Ovary (tissue), 3 donors: ENCODE results near the gene SLC37A4.

Experiments
- EP300 ChIP-seq: sonication (generic); formaldehyde crosslinking; IDR thresholded peaks from one replicate; pipeline ENCODE4 v1.6.1; 2017; ENCODE audit warnings: antibody characterized with exemption
- POLR2A ChIP-seq: fragments of 450-650 bp; IDR thresholded peaks from one replicate; pipeline ENCODE4 v1.6.1; 2017; ENCODE audit warnings: antibody characterized with exemption, mild to moderate bottlenecking, moderate library complexity
- TF ChIP-seq, protein P1 (sequence below), 3 donors: fragments of 450-650 bp in 2 of 3; fragments of 200-600 bp in 1 of 3; IDR thresholded peaks; one replicate each; pipeline versions ENCODE4 v1.5.1 to v1.8.0; 2016 to 2022; ENCODE audit warnings: antibody characterized with exemption in 3 of 3, mild to moderate bottlenecking in 1 of 3
- donor health status: DM: no; HTN: no; CAD: no.

DNA sequence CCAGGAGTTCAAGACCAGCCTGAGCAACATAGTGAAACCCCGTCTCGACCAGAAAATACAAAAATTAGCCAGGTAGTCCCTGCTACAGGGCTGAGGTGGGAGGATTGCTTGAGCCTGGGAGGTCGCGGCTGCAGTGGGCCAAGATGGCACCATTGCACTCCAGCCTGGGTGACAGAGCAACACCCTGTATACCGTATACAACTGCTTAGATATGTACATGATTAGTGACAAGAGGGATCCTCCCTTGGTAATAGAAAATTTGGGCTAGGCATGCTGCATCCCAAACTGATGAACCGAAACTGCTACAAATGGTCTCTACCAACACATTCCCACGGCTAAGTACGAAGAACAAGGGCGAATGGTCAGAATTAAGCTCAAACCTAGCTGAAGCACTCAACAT, 12.2 kb upstream of the SLC37A4 start:
- TF ChIP-seq POLR2A (no peak), EP300 (no peak)
- TF ChIP-seq, protein P1, sequence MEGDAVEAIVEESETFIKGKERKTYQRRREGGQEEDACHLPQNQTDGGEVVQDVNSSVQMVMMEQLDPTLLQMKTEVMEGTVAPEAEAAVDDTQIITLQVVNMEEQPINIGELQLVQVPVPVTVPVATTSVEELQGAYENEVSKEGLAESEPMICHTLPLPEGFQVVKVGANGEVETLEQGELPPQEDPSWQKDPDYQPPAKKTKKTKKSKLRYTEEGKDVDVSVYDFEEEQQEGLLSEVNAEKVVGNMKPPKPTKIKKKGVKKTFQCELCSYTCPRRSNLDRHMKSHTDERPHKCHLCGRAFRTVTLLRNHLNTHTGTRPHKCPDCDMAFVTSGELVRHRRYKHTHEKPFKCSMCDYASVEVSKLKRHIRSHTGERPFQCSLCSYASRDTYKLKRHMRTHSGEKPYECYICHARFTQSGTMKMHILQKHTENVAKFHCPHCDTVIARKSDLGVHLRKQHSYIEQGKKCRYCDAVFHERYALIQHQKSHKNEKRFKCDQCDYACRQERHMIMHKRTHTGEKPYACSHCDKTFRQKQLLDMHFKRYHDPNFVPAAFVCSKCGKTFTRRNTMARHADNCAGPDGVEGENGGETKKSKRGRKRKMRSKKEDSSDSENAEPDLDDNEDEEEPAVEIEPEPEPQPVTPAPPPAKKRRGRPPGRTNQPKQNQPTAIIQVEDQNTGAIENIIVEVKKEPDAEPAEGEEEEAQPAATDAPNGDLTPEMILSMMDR (IDR thresholded peaks at IDR 0.05): no peak
